Activated CD8-positive, alpha-beta memory T cell treated with anti-CD3 and anti-CD28 coated beads for 36 hours (primary cell): Measurements from ENCODE around the gene CLC. TPM values are rescaled to one million over a fixed set of nuclear protein-coding genes. Genes with fewer than 3 reads are reported as not detected.
"Not testable (repeated sequence)": the region's sequence is repeated elsewhere in the genome, so short reads cannot be mapped to it uniquely, and the experiment has no call there.

ENCODE experiments used
- CTCF ChIA-PET: fragments of 350-600 bp; sonication (Branson Sonifier 250); formaldehyde crosslinking; loops from one replicate; lab custom pipeline; 2021; ENCODE audit warnings: antibody characterized with exemption; lab: Charles Lee
- POLR2A ChIA-PET: fragments of 350-600 bp; sonication (Branson Sonifier 250); formaldehyde crosslinking; loops from one replicate; lab custom pipeline; 2021; ENCODE audit warnings: antibody characterized with exemption; lab: Charles Lee
- total RNA-seq, 2 experiments: library from RNA; stranded (reverse); gene quantifications; one replicate each; pipeline ENCODE4 v1.2.3, GENCODE V29; 2021

CLC gene
- not detected for total RNA-seq

GRCh38 chr19:39737891-39738290, at the start of gene CLC:
Gene CLC, minus strand, starts transcription at chr19:39738029. Its CDS starts 77 bp downstream, at chr19:39737952.
- POLR2A ChIA-PET: no interaction called here
- CTCF ChIA-PET: no interaction called here

- ChIA-PET CTCF (interaction anchor here (1.7 kb wide), 1 partner anchor 12 kb away, joined by 8 read pairs; no protein-coding TSS in a partner anchor), POLR2A (no interaction called here)
Observed at GRCh38 chr19:39780894-39781293, 43.1 kb upstream of the CLC start.

GRCh38 chr19:39778763-39779162, 40.9 kb upstream of the CLC start, which contains the start of gene LEUTX:
Gene LEUTX, plus strand, starts transcription at chr19:39778854. Its CDS starts 67 bp downstream, at chr19:39778921.
- CTCF ChIA-PET: no interaction called here
- POLR2A ChIA-PET: no interaction called here

GRCh38 chr19:39768786-39769185, 31.0 kb upstream of the CLC start:
- POLR2A ChIA-PET: no interaction called here
- CTCF ChIA-PET: interaction anchor here (1.1 kb wide), 1 partner anchor 11 kb away, joined by 3 read pairs; no protein-coding TSS in a partner anchor

- POLR2A ChIA-PET: no interaction called here
- CTCF ChIA-PET: interaction anchor here (1.1 kb wide), 1 partner anchor 11 kb away, joined by 3 read pairs; no protein-coding TSS in a partner anchor
Observed at GRCh38 chr19:39768334-39768733, 30.5 kb upstream of the CLC start.

- CTCF ChIA-PET: interaction anchor here (0.6 to 1.4 kb wide), 4 partner anchors 27 to 91 kb away, joined by 3 to 4 read pairs (median 4); no protein-coding TSS in a partner anchor
- POLR2A ChIA-PET: no interaction called here
Observed at GRCh38 chr19:39765091-39766076, 27.6 kb upstream of the CLC start.

- POLR2A ChIA-PET, CTCF ChIA-PET: not testable (repeated sequence)
Observed at GRCh38 chr19:39761851-39762250, 24.0 kb upstream of the CLC start.

GRCh38 chr19:39759457-39760184, 21.8 kb upstream of the CLC start:
- CTCF ChIA-PET: no interaction called here
- POLR2A ChIA-PET: no interaction called here

- ChIA-PET CTCF (no interaction called here), POLR2A (no interaction called here)
Observed at GRCh38 chr19:39754971-39755370, 17.1 kb upstream of the CLC start.

- CTCF ChIA-PET: no interaction called here
- POLR2A ChIA-PET: no interaction called here
Observed at GRCh38 chr19:39754544-39754943, 16.7 kb upstream of the CLC start.

- POLR2A ChIA-PET: no interaction called here
Observed at GRCh38 chr19:39752795-39753194, 15.0 kb upstream of the CLC start.

GRCh38 chr19:39752390-39752789, 14.6 kb upstream of the CLC start:
- POLR2A ChIA-PET: no interaction called here
- CTCF ChIA-PET: interaction anchor here (0.6 kb wide), 1 partner anchor 235 kb away, joined by 3 read pairs; no protein-coding TSS in a partner anchor

More at GRCh38 chr19:39752795-39753194, 15.0 kb upstream of the CLC start:
- CTCF ChIA-PET: interaction anchor here (0.6 kb wide), 1 partner anchor 235 kb away, joined by 3 read pairs; no protein-coding TSS in a partner anchor

- POLR2A ChIA-PET: no interaction called here
- CTCF ChIA-PET: no interaction called here
Observed at GRCh38 chr19:39749981-39750380, 12.2 kb upstream of the CLC start.

- POLR2A ChIA-PET: no interaction called here
Observed at GRCh38 chr19:39746836-39747529, 9.2 kb upstream of the CLC start.

GRCh38 chr19:39745643-39746042, 7.8 kb upstream of the CLC start:
- ChIA-PET CTCF (no interaction called here), POLR2A (no interaction called here)

More at GRCh38 chr19:39746836-39747529, 9.2 kb upstream of the CLC start:
- CTCF ChIA-PET: no interaction called here

GRCh38 chr19:39740395-39740794, 2.6 kb upstream of the CLC start:
- POLR2A ChIA-PET: no interaction called here
- CTCF ChIA-PET: interaction anchor here (0.6 kb wide), 1 partner anchor 31 kb away, joined by 8 read pairs; no protein-coding TSS in a partner anchor

GRCh38 chr19:39738814-39739213, 985 bp upstream of the CLC start:
- CTCF ChIA-PET: no interaction called here

GRCh38 chr19:39737351-39737750, 478 bp downstream of the CLC start:
- CTCF ChIA-PET: no interaction called here

More at GRCh38 chr19:39738814-39739213, 985 bp upstream of the CLC start:
- POLR2A ChIA-PET: no interaction called here

GRCh38 chr19:39736088-39736487, 1.7 kb downstream of the CLC start:
- ChIA-PET CTCF (no interaction called here), POLR2A (no interaction called here)

More at GRCh38 chr19:39737351-39737750, 478 bp downstream of the CLC start:
- POLR2A ChIA-PET: no interaction called here
